ENCODE results near the gene NRGN.

The NRGN gene

DNA sequence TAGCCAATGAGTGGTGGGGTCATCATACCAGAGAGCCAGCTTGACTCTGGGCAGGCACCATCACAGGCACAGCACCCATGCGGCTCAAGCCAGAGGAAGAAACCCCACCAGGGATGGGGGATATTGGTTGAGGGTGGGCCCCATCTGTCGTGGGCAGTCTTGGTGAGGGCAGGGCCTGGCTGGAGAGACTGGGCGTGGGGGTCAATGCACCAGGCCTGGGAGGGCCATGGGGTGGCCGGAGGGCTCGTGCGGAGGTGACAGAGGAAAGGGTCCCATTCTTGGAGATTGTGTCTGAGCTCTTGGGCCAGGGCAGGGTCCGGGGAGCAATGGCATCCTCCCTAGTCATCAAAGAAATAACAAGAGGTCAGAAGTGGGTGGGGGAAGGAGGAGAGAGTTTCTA, 13.9 kb downstream of the NRGN start:
- no peak for DNase-seq
- in situ Hi-C loops (cut with MboI; ENCODE audit: low pct_unique_long_range_greater_than_20kb, low sequenced_read_pairs) = no loop called here

GRCh38 chr11:124754309-124754708, 14.6 kb downstream of the NRGN start:
- DNase-seq = no peak
- in situ Hi-C loops (cut with MboI; ENCODE audit: low pct_unique_long_range_greater_than_20kb, low sequenced_read_pairs) = no loop called here

GRCh38 chr11:124754710-124755109, 15.0 kb downstream of the NRGN start:
- in situ Hi-C loops (cut with MboI; ENCODE audit: low pct_unique_long_range_greater_than_20kb, low sequenced_read_pairs) = no loop called here
- DNase-seq = no peak

GRCh38 chr11:124756033-124756752, 16.5 kb downstream of the NRGN start:
- in situ Hi-C loops (cut with MboI; ENCODE audit: low pct_unique_long_range_greater_than_20kb, low sequenced_read_pairs) = no loop called here
- DNase-seq = no peak

DNA sequence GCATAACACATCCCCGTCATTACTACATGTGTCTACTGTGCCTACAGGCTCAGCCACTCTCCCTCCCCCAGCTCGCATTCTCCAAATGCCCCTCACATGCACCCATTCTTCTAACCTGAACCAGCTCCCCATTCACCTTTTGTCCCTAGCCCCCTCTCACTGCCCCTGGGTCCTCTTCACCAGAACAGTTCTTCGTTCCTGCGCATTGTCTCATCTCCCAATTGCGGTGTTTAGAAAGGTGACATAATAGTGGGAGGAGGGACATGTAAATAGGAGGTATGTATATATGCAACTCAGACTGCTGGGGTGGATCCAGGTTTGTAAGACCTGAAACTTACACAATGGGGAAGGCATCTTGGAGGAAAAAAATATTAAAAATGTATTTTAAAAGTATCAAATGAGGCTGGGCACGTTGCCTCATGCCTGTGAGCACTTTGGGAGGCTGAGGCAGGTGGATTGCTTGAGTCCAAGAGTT, 17.0 kb downstream of the NRGN start:
- in situ Hi-C loops (cut with MboI; ENCODE audit: low pct_unique_long_range_greater_than_20kb, low sequenced_read_pairs) = no loop called here
- DNase-seq = no peak

DNA sequence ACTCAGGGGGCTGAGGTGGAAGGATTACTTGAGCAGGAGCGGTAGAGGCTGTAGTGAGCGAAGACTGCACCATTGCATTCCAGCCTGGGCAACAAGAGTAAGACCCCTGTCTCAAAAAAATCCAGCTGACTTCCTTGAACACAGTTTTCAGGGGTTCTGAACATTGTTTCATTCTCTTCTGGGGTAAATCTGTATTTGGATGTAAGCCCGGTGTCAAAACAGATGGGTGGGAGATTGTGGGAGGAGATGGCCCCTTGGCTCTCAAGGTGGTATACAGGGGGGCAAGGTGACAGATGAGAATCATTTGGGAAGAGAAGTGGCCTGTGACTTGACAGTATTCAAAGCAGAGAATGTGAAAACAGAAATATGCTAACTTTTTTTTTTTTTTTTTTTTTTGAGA, 17.6 kb downstream of the NRGN start:
- in situ Hi-C loops (cut with MboI; ENCODE audit: low pct_unique_long_range_greater_than_20kb, low sequenced_read_pairs) = no loop called here

DNA sequence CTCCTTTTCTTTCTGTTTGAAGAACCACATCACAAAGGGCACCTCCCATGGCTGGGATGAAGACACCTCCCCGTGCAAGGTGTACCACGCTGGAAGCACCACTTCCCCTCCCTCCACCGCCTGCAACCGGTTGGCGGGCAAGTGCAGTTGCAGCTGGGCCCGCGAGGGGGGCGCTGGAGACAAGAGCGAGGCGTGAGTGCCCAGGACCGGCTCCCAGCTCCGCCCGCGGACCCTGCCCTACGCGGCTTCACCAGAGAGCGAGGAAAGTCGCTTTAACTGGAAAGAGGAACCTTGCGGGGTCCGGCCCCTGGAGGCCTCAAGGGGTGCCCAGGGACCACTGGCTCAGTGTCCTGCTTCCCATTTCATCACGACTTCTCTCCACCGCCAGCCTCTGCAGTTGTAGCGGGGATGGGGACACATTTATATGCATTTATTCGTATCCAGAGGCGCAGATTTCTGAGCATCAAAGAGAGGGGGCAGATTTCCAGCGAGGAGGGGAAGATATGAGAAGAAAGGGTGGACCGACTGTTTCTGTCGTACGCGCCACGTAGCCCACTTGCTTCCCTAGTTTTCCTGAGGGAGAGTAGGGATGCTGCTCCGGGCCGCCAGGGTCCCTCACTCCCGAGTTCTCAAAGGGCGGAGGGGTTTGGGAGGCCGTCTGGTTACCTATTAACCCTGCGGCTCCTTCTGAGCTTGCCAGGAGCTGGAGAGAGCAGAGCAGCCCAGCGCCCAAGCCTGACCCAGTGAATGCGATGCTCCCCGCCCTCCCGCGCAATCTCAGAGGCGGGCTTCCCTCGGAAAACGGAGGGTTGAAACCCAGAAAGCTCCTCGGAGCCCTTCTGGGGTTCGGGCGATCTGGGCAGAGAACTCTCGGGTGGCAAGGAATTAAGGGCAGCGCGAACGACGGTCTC, 18.9 kb downstream of the NRGN start:
- in situ Hi-C loops (cut with MboI; ENCODE audit: low pct_unique_long_range_greater_than_20kb, low sequenced_read_pairs) = no loop called here
- peak; percentile 91 for DNase-seq

More for the DNA sequence above, 17.6 kb downstream of the NRGN start:
- no peak for DNase-seq

- DNase-seq = peak; percentile 35
- in situ Hi-C loops (cut with MboI; ENCODE audit: low pct_unique_long_range_greater_than_20kb, low sequenced_read_pairs) = no loop called here
These were observed 19.8 kb downstream of the NRGN start for GRCh38 chr11:124759266-124760204.

- DNase-seq = no peak
- in situ Hi-C loops (cut with MboI; ENCODE audit: low pct_unique_long_range_greater_than_20kb, low sequenced_read_pairs) = no loop called here
These were observed 20.5 kb downstream of the NRGN start for GRCh38 chr11:124760205-124760652.

GRCh38 chr11:124760806-124761205, 21.1 kb downstream of the NRGN start:
- DNase-seq = no peak
- in situ Hi-C loops (cut with MboI; ENCODE audit: low pct_unique_long_range_greater_than_20kb, low sequenced_read_pairs) = no loop called here

- in situ Hi-C loops (cut with MboI; ENCODE audit: low pct_unique_long_range_greater_than_20kb, low sequenced_read_pairs) = no loop called here
- DNase-seq = no peak
These were observed 21.8 kb downstream of the NRGN start for GRCh38 chr11:124761301-124762104.

DNA sequence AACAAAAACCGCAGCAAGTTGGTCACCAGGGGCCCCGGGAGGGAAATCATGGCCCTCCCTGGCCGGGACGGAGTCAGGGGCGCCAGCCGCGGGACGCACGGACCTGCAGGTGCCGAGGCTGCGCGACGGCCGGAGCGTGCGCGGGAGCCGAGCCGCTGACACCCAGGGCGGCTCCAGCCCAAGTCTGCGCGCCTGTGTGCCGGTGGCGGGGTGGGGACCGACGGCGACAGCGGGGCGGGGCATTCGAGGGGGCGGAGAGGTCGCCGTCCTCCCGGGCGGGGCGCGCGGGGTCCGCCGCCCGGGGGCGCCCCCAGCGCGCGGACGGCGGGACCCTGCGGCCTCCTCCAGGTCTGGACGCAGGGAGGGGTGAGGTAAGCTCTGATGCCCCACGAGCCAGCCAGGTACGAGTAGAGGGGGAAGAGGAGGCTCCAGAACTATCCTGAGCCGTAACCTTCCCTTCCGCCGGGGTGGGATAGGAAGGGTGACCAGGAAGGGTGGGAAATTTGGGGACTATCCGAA, 22.4 kb downstream of the NRGN start, which contains the start of gene ESAM:
Gene ESAM (minus strand): TSS at position 186 of the 519 bp plus-strand sequence. CDS start 136 bp downstream, at position 50.
- DNase-seq = no peak
- in situ Hi-C loops (cut with MboI; ENCODE audit: low pct_unique_long_range_greater_than_20kb, low sequenced_read_pairs) = no loop called here

GRCh38 chr11:124762624-124763155, 22.9 kb downstream of the NRGN start:
- in situ Hi-C loops (cut with MboI; ENCODE audit: low pct_unique_long_range_greater_than_20kb, low sequenced_read_pairs) = no loop called here
- DNase-seq = no peak

GRCh38 chr11:124763156-124763947, 23.6 kb downstream of the NRGN start:
- in situ Hi-C loops (cut with MboI; ENCODE audit: low pct_unique_long_range_greater_than_20kb, low sequenced_read_pairs) = no loop called here

DNA sequence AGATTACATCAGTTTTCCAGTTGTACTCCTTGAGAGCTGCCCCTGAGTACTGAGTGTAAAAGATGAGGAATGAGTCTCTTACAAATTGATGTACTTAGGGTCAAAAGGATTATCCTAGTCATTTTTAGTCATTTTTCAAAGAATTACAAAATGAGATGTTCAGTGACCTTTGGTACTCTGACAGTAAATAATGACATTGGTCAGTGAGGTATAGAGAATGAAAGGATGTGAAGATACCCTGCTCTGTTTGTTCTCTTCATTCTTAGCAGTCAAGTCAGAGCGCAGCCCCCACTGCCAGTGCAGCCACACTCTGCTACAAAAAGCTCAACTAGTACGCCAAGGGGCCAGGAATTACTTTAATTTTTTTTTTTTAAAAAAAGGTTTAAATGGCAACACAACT, 26.4 kb downstream of the NRGN start:
- no peak for DNase-seq
- in situ Hi-C loops (cut with MboI; ENCODE audit: low pct_unique_long_range_greater_than_20kb, low sequenced_read_pairs) = no loop called here

More at GRCh38 chr11:124763156-124763947, 23.6 kb downstream of the NRGN start:
- peak; percentile 87 for DNase-seq

DNA sequence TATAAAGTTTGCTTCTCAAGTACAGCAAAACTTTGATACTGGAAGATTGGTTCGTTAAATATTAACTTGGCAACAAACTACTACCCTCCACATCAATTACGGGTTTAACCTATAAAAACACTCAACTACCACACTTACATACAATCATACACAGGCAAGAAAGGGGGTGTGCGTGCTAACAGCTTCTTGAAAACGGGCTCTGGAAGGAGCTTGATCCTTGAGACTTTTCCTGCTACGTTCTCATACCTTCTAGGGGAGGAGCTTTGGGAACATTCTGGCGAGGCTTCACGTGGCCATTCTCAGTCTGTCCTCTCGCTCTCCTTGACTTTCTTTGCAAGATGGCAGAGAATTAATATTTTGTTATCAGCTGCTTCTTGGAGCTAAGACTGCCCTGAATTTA, 29.2 kb downstream of the NRGN start:
- no peak for DNase-seq
- in situ Hi-C loops (cut with MboI; ENCODE audit: low pct_unique_long_range_greater_than_20kb, low sequenced_read_pairs) = no loop called here

All from KBM-7 (cell line).